SK-N-SH (cell line): Measurements from ENCODE around the gene PKD2L1. TPM values are rescaled to one million over a fixed set of nuclear protein-coding genes. Genes with fewer than 3 reads are reported as not detected.

Experiments
- CTCF ChIA-PET: fragments of 300-600, 350-600 bp; formaldehyde crosslinking; extraction: SDS; loops from one replicate; lab custom pipeline; 2021; lab: Yijun Ruan, JAX
- POLR2A ChIA-PET: fragments of 350-600 bp; sonication (Branson Sonifier 250); formaldehyde crosslinking; extraction: SDS; loops from one replicate; lab custom pipeline; 2020; ENCODE audit warnings: antibody characterized with exemption, inconsistent platforms; lab: Yijun Ruan, JAX
- DNase-seq: peaks from one replicate; pipeline ENCODE4 v3.0.0; 2012
- H2AFZ ChIP-seq: fragments of 200-600 bp; sonication (generic); 2 replicates; pipeline ENCODE4 v1.8.1; 2016; ENCODE audit warnings: antibody characterized with exemption, mild to moderate bottlenecking, low read depth
- H3F3A ChIP-seq: fragments of 200-600 bp; sonication (generic); replicated peaks from 2 replicates; pipeline ENCODE3; 2016; ENCODE audit warnings: antibody characterized with exemption, mild to moderate bottlenecking; ENCODE audit not compliant: insufficient read depth
- H3K27ac ChIP-seq, 2 experiments: fragments of 200-500 bp in 1 of 2; fragments of 200-600 bp in 1 of 2; sonication (Bioruptor generic) in 1 of 2; sonication (generic), shearing (Covaris generic) in 1 of 2; 2 replicates each; pipeline versions ENCODE4 v1.5.1 to v1.6.1; 2014 to 2016; ENCODE audit warnings: low read depth in 2 of 2, inconsistent platforms in 1 of 2, low read length in 1 of 2, mild to moderate bottlenecking in 1 of 2, mixed read lengths in 1 of 2
- H3K27me3 ChIP-seq: fragments of 200-600 bp; sonication (generic), shearing (Covaris generic); 2 replicates; pipeline ENCODE4 v1.6.1; 2016; ENCODE audit warnings: mixed run types; ENCODE audit not compliant: insufficient read depth
- H3K36me3 ChIP-seq, 2 experiments: fragments of 200-500 bp in 1 of 2; fragments of 200-600 bp in 1 of 2; sonication (Bioruptor generic) in 1 of 2; sonication (generic) in 1 of 2; replicated peaks in 1 of 2; 2 replicates each; pipeline versions ENCODE3 to v1.5.1; 2014 to 2016; ENCODE audit warnings: low read length in 1 of 2, mild to moderate bottlenecking in 1 of 2; ENCODE audit not compliant: insufficient read depth in 2 of 2, control insufficient read depth in 1 of 2
- H3K4me1 ChIP-seq, 2 experiments: fragments of 200-500 bp in 1 of 2; fragments of 200-600 bp in 1 of 2; sonication (Bioruptor generic) in 1 of 2; sonication (generic), shearing (Covaris generic) in 1 of 2; 2 replicates each; pipeline versions ENCODE4 v1.5.1 to v1.6.1; 2014 to 2016; ENCODE audit warnings: low read depth in 1 of 2, low read length in 1 of 2, mixed run types in 1 of 2; ENCODE audit not compliant: insufficient read depth in 2 of 2, control insufficient read depth in 1 of 2
- H3K4me2 ChIP-seq: fragments of 200-600 bp; sonication (generic), shearing (Covaris generic); 2 replicates; pipeline ENCODE4 v1.6.1; 2017; ENCODE audit warnings: mixed run types
- H3K4me3 ChIP-seq, 2 experiments: fragments of 200-500 bp in 1 of 2; fragments of 200-600 bp in 1 of 2; sonication (Bioruptor generic) in 1 of 2; sonication (generic), shearing (Covaris generic) in 1 of 2; 2 replicates each; pipeline versions ENCODE4 v1.5.1 to v1.8.1; 2014 to 2016; ENCODE audit warnings: low read depth in 2 of 2, inconsistent platforms in 1 of 2, low read length in 1 of 2, mild to moderate bottlenecking in 1 of 2, mixed read lengths in 1 of 2, moderate library complexity in 1 of 2
- H3K79me2 ChIP-seq: fragments of 200-600 bp; sonication (generic); 2 replicates; pipeline ENCODE4 v1.8.1; 2017; ENCODE audit warnings: mild to moderate bottlenecking; ENCODE audit not compliant: insufficient read depth
- H3K9ac ChIP-seq: fragments of 200-600 bp; sonication (generic); 2 replicates; pipeline ENCODE4 v1.6.1; 2017; ENCODE audit warnings: mixed run types
- H3K9me2 ChIP-seq: fragments of 200-600 bp; sonication (generic); 2 replicates; pipeline ENCODE4 v1.6.1; 2017; ENCODE audit warnings: mixed run types
- H3K9me3 ChIP-seq: fragments of 200-600 bp; sonication (generic); 2 replicates; pipeline ENCODE4 v1.6.1; 2017; ENCODE audit warnings: mixed run types, mild to moderate bottlenecking, moderate library complexity
- H4K20me1 ChIP-seq: fragments of 200-600 bp; sonication (generic); 2 replicates; pipeline ENCODE4 v1.6.1; 2017; ENCODE audit warnings: mild to moderate bottlenecking, mixed run types; ENCODE audit not compliant: insufficient read depth
- CHD2 ChIP-seq: fragments of 150-350 bp; IDR thresholded peaks from 2 replicates; pipeline ENCODE4 v1.6.1; 2018; ENCODE audit warnings: low read length; ENCODE audit not compliant: partially characterized antibody
- ELF1 ChIP-seq: IDR thresholded peaks from 2 replicates; pipeline ENCODE4 v1.4.0; 2012
- FOSL2 ChIP-seq: IDR thresholded peaks from 2 replicates; pipeline ENCODE4 v1.4.0; 2012; ENCODE audit warnings: low read depth, mild to moderate bottlenecking, moderate library complexity, borderline replicate concordance
- FOXM1 ChIP-seq: IDR thresholded peaks from 2 replicates; pipeline ENCODE4 v1.4.0; 2012; ENCODE audit warnings: low read depth, mild to moderate bottlenecking
- GATA2 ChIP-seq: sonication (generic); formaldehyde crosslinking; IDR thresholded peaks from 2 replicates; pipeline ENCODE4 v1.5.0; 2020; ENCODE audit warnings: mild to moderate bottlenecking, missing genetic modification reagents
- JUND ChIP-seq: IDR thresholded peaks from 2 replicates; pipeline ENCODE4 v1.4.0; 2012
- MXI1 ChIP-seq: IDR thresholded peaks from 2 replicates; pipeline ENCODE4 v1.6.1; 2012; ENCODE audit warnings: mild to moderate bottlenecking, low read depth, low read length, improper control_type of control experiment
- NFIC ChIP-seq: IDR thresholded peaks from 2 replicates; pipeline ENCODE4 v1.4.0; 2012; ENCODE audit warnings: borderline replicate concordance
- POLR2AphosphoS5 ChIP-seq: IDR thresholded peaks from 2 replicates; pipeline ENCODE4 v1.6.1; 2012; ENCODE audit warnings: low read depth, low read length
- RAD21 ChIP-seq: IDR thresholded peaks from 2 replicates; pipeline ENCODE4 v1.6.1; 2012; ENCODE audit warnings: mild to moderate bottlenecking, low read length
- RXRA ChIP-seq: IDR thresholded peaks from 2 replicates; pipeline ENCODE4 v1.4.0; 2012; ENCODE audit warnings: low read depth, mild to moderate bottlenecking, borderline replicate concordance
- SIN3A ChIP-seq: IDR thresholded peaks from 2 replicates; pipeline ENCODE4 v1.6.1; 2012; ENCODE audit warnings: low read depth, mild to moderate bottlenecking, low read length, moderate library complexity, borderline replicate concordance
- SMC3 ChIP-seq: IDR thresholded peaks from 2 replicates; pipeline ENCODE4 v1.6.1; 2012; ENCODE audit warnings: low read depth, low read length, improper control_type of control experiment
- TAF1 ChIP-seq: IDR thresholded peaks from 2 replicates; pipeline ENCODE4 v1.6.1; 2012; ENCODE audit warnings: low read depth, mild to moderate bottlenecking, low read length, moderate library complexity, borderline replicate concordance
- TEAD4 ChIP-seq: IDR thresholded peaks from 2 replicates; pipeline ENCODE4 v1.4.0; 2012; ENCODE audit warnings: mild to moderate bottlenecking, borderline replicate concordance; ENCODE audit not compliant: insufficient read depth
- WGBS: methylation state at CpG from one replicate; pipeline ENCODE4 v1.1.6; 2017; ENCODE audit warnings: low lambda C conversion rate; 5-methylcytosine and 5-hydroxymethylcytosine counted together
- polyA plus RNA-seq, 3 experiments: library from polyadenylated mRNA; depleted of rRNA; stranded (reverse); fragments of >200 nt; gene quantifications; 2 replicates each; pipeline ENCODE4 v1.2.3, GENCODE V29; 2012
- TF ChIP-seq, protein P1 (sequence below): IDR thresholded peaks from 2 replicates; pipeline ENCODE4 v1.6.1; 2012; ENCODE audit warnings: mild to moderate bottlenecking, low read depth, low read length, moderate library complexity
- TF ChIP-seq, protein P2 (sequence below): fragments of 200-600 bp; sonication (generic); IDR thresholded peaks from 2 replicates; pipeline ENCODE4 v1.6.1; 2017; ENCODE audit warnings: antibody characterized with exemption, mild to moderate bottlenecking, moderate library complexity

The PKD2L1 gene
- polyA plus RNA-seq, 1 of the 3 experiments (the other 2 are of a cell fraction) = not detected

DNA sequence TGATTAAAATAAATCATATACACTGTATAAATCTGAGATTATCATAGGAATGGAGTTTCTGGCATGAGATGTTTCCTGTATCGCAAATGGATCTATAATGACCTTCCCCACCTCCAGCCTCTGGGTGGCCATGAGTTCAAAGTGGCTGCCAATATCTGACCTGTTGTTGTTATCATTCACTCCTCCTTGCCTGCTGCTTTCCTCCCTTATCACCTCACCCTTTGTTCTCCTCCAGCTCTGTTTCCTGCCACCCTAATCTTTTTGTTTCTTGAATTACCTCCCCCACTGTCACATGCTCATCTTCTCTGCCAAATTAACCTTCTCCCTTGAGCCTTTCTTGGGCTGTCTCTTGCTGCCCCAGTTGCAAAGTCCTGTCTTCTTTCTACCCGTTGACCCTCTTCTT, 29.0 kb upstream of the PKD2L1 start (continued):
- TF ChIP-seq SMC3 = no peak
- TF ChIP-seq FOSL2 = no peak

DNA sequence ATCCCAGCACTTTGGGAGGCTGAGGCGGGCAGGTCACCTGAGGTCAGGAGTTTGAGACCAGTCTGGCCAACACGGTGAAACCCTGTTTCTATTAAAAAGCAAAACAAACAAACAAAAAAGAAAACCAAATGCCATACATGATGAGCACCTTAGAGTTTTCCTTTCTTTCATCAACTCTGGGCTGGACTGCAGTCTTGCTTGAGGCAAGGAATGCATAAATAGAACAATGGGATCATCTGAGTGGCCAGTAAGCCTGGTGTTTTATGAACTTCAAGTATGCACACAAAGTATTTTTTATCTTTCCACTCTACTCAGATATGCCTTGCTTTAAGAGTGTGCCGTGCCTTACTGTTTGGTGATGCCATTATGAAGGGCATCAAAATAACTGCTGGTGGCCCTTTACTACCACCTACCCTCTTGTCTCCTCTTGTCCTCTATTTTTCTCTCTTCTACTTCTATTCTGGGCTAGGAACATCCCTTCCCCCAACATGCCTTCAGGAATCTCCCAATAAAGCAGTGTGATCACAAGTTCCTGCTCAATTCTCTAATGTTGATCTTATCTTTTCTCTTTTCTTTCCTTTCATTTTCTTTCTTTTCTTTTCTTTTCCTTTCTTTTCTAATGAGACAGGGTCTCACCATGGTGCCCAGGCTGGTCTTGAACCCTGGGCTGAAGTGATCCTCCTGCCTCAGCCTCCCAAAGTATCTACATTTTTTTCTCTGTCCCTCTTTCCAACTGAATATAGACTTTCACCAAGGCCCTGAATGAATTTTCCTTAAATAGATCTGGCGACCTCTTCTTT, 27.2 kb upstream of the PKD2L1 start:
- H4K20me1 ChIP-seq = no peaks in the 10 kb centered on the region
- POLR2A ChIA-PET = no interaction called here
- no peak overlapping the region for H3K4me3 ChIP-seq
- H3K4me2 ChIP-seq = no peak overlapping the region
- TF ChIP-seq JUND (no peak), MXI1 (no peak), TEAD4 (no peak), FOXM1 (no peak), RAD21 (no peak), ELF1 (no peak), FOSL2 (no peak), NFIC (no peak)
- TF ChIP-seq, all 33 proteins: peak for 0
- 86% methylated on average over 4 of the region's 4 CpGs for WGBS
- Histone ChIP-seq H2AFZ (no peak overlapping the region), H3K36me3 (peaks cover 18 to 69% of the 10 kb centered on the region in 2 experiments), H3K9me3 (no peaks in the 10 kb centered on the region), H3K9ac (no peak overlapping the region), H3K27me3 (no peaks in the 10 kb centered on the region), H3F3A (no peaks in the 10 kb centered on the region), H3K9me2 (no peaks in the 10 kb centered on the region), H3K27ac (peak overlapping the region in 1 of 2 experiments; percentile 74; a peak in 2 of 4 replicates), H3K4me1 (peaks cover 9 to 35% of the 10 kb centered on the region in 2 experiments; a peak in 3 of 4 replicates), H3K79me2 (no peaks in the 10 kb centered on the region)
- DNase-seq = no peak
- CTCF ChIA-PET = interaction anchor here (1.1 to 1.4 kb wide), 2 partner anchors 76 to 151 kb away, joined by 3 read pairs; no protein-coding TSS in a partner anchor

DNA sequence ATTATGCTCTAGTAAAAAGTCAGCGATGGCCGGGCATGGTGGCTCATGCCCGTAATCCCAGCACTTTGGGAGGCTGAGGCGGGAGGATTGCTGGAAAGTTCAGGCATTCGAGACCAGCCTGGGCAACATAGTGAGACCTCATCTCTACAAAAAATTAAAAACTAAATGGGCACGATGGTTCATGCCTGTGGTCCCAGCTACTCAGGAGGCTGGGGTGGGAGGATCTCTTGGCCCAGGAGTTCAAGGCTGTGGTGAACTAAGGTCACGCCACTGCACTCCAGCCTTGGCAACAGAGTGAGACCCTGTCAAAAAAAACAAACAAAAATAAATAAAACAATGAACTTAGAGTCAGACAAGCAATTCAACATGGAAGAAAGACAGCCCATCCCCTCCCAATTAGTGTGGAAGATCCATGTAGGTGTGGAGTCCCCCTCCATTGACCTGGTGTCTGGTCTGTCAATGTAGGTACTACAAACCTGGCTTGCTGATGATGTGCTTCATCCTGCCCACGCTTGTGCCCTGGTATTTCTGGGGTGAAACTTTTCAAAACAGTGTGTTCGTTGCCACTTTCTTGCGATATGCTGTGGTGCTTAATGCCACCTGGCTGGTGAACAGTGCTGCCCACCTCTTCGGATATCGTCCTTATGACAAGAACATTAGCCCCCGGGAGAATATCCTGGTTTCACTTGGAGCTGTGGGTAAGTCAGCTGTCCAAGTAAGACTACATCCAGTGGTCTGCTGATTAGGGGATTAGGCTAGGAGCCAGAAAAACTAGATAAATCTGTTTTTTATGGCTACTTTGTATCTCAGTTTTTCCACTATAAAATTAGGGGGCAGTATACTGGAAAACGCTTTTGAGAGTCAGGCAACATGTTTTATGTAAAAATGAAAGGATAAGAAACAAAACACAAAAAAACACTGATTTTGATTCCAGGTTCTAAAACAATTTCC, 26.3 kb upstream of the PKD2L1 start:
- peak overlapping the region in 1 of 2 experiments; percentile 74; a peak in 2 of 4 replicates for H3K27ac ChIP-seq
- no peaks in the 10 kb centered on the region for H3K79me2 ChIP-seq
- H4K20me1 ChIP-seq = no peaks in the 10 kb centered on the region
- H3K4me1 ChIP-seq = peaks cover 9 to 37% of the 10 kb centered on the region in 2 experiments; a peak in 3 of 4 replicates
- no peak overlapping the region for H2AFZ ChIP-seq
- ChIA-PET CTCF (interaction anchor here (1.1 to 1.4 kb wide), 2 partner anchors 77 to 152 kb away, joined by 3 read pairs; no protein-coding TSS in a partner anchor), POLR2A (interaction anchor here (2.2 kb wide), 1 partner anchor 10 kb away, joined by 6 read pairs; the partner anchor contains the start of gene SCD)
- no peaks in the 10 kb centered on the region for H3K9me3 ChIP-seq
- 85% methylated on average over 14 of the region's 14 CpGs for WGBS
- peaks cover 18 to 68% of the 10 kb centered on the region in 2 experiments for H3K36me3 ChIP-seq
- DNase-seq = no peak
- no peaks in the 10 kb centered on the region for H3F3A ChIP-seq
- no peaks in the 10 kb centered on the region for H3K9me2 ChIP-seq
- no peak overlapping the region for H3K9ac ChIP-seq
- H3K27me3 ChIP-seq = no peaks in the 10 kb centered on the region
- no peak overlapping the region for H3K4me3 ChIP-seq
- H3K4me2 ChIP-seq = no peak overlapping the region
- TF ChIP-seq TAF1 (no peak), MXI1 (no peak), GATA2 (no peak), RAD21 (no peak), NFIC (no peak), ELF1 (no peak), CHD2 (no peak), JUND (no peak), POLR2AphosphoS5 (no peak), FOSL2 (no peak), SIN3A (no peak), RXRA (no peak)
- TF ChIP-seq, protein P1, sequence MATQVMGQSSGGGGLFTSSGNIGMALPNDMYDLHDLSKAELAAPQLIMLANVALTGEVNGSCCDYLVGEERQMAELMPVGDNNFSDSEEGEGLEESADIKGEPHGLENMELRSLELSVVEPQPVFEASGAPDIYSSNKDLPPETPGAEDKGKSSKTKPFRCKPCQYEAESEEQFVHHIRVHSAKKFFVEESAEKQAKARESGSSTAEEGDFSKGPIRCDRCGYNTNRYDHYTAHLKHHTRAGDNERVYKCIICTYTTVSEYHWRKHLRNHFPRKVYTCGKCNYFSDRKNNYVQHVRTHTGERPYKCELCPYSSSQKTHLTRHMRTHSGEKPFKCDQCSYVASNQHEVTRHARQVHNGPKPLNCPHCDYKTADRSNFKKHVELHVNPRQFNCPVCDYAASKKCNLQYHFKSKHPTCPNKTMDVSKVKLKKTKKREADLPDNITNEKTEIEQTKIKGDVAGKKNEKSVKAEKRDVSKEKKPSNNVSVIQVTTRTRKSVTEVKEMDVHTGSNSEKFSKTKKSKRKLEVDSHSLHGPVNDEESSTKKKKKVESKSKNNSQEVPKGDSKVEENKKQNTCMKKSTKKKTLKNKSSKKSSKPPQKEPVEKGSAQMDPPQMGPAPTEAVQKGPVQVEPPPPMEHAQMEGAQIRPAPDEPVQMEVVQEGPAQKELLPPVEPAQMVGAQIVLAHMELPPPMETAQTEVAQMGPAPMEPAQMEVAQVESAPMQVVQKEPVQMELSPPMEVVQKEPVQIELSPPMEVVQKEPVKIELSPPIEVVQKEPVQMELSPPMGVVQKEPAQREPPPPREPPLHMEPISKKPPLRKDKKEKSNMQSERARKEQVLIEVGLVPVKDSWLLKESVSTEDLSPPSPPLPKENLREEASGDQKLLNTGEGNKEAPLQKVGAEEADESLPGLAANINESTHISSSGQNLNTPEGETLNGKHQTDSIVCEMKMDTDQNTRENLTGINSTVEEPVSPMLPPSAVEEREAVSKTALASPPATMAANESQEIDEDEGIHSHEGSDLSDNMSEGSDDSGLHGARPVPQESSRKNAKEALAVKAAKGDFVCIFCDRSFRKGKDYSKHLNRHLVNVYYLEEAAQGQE = no peak
- TF ChIP-seq, protein P2, sequence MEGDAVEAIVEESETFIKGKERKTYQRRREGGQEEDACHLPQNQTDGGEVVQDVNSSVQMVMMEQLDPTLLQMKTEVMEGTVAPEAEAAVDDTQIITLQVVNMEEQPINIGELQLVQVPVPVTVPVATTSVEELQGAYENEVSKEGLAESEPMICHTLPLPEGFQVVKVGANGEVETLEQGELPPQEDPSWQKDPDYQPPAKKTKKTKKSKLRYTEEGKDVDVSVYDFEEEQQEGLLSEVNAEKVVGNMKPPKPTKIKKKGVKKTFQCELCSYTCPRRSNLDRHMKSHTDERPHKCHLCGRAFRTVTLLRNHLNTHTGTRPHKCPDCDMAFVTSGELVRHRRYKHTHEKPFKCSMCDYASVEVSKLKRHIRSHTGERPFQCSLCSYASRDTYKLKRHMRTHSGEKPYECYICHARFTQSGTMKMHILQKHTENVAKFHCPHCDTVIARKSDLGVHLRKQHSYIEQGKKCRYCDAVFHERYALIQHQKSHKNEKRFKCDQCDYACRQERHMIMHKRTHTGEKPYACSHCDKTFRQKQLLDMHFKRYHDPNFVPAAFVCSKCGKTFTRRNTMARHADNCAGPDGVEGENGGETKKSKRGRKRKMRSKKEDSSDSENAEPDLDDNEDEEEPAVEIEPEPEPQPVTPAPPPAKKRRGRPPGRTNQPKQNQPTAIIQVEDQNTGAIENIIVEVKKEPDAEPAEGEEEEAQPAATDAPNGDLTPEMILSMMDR = no peak
